A549 treated with ZK216348 at 1 μM for 4 hours (cell line): Measurements from ENCODE around the gene KIAA1614. TPM values are rescaled to one million over a fixed set of nuclear protein-coding genes. Genes with fewer than 3 reads are reported as not detected.

Experiments
- total RNA-seq: library from RNA; stranded (reverse); fragments of 200-300 nt; extraction: Qiagen RNA extraction; gene quantifications from 5 replicates; pipeline ENCODE4 v1.2.3, GENCODE V29; 2022; ENCODE audit warnings: low read depth

KIAA1614 gene, protein sequence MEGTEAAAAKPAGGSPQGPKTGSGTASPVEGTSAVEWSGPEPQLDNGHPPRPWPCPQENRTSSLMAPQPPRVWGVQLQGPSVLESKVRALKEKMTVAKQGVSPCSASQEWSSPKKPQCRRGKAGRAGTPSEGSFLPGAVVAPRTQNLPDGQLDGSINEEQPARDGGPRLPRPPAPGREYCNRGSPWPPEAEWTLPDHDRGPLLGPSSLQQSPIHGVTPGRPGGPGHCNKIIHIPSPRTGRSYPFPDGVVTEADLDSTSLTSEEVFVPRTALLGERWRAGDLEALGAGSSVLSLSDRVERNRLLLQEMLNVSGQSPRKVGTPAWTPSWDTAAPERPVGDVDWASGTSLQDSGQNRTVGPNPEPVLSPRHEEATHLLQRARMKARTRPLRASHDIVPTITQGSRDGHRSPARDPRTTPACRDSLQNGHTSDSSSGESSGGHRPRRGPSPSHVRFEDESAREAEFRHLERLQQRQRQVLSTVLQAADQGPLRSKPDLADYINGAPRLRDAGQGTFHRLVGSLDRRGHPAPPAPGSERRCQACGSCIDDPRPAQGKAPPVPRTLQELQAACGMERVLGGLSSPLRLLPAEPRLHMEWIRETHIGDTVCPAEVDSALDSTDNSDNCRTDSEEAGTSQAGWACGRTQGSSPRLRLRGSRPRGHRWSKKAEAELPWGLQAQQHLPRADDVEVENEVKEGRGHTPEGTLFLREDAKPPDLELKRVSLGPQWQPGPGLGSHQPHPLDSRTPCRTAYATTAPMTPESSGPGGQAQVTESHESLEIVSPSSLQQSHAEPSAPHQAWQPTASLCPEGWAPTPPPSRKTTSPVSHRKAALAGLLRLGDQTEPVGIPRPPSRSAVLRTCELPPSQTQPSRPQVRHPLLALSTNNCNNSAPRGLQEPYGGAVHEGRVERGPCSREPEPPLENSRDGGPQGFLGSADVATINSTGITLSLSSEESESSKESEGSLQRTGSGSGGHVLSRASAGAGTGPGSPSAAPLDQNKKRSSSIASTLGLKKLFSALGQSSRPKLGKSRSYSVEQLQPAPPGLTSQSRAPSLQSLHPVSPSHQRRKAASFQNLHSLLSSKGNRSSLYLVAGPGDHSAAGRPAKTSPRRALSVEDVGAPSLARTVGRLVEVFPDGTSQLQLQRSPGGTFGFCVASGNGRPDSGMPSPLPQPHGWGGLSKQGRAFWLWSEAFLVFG
- total RNA-seq, result 0.15 to 1.2 TPM (median 0.63 TPM) in 5 replicates

GRCh38 chr1:180912801-180913565 lies at the start of gene KIAA1614:
KIAA1614 (plus strand) TSS chr1:180912897; CDS start chr1:180913244, 347 bp downstream.

Other genes starting within 250 kb of the KIAA1614 start
- 12.3 to 14.1 TPM (median 13.0 TPM) in 5 replicates for gene STX6, start 110.0 kb downstream of the KIAA1614 start, total RNA-seq
- 5.3 to 7.4 TPM (median 6.4 TPM) in 5 replicates for gene MR1, start 121.1 kb downstream of the KIAA1614 start, total RNA-seq
- 29.5 to 46.9 TPM (median 45.0 TPM) in 5 replicates for gene IER5, start 175.8 kb downstream of the KIAA1614 start, total RNA-seq